HG02798 (cell line): Measurements from ENCODE around the gene IER5.
"Not testable (repeated sequence)": the region's sequence is repeated elsewhere in the genome, so short reads cannot be mapped to it uniquely, and the experiment has no call there.

ENCODE experiments used
- ATAC-seq: cut with Tn5 transposase; IDR thresholded peaks from one replicate; pipeline ENCODE4 v1.9.1; 2021; ENCODE audit warnings: mild to moderate bottlenecking; ENCODE audit not compliant: unreplicated experiment, poor library complexity

IER5 gene

GRCh38 chr1:181088079-181089016 is at the start of gene IER5:
IER5 (plus strand) TSS chr1:181088700; CDS start chr1:181088903, 203 bp downstream.
- ATAC-seq: peak; percentile 78

- ATAC-seq: no peak
Observed at GRCh38 chr1:181040284-181040865, 48.1 kb upstream of the IER5 start.

GRCh38 chr1:181043025-181043888 is 45.2 kb upstream of the IER5 start:
- ATAC-seq: no peak

GRCh38 chr1:181044449-181044966 is 44.0 kb upstream of the IER5 start:
- peak; percentile 91 for ATAC-seq

- ATAC-seq: not testable (repeated sequence)
Observed at GRCh38 chr1:181045946-181046345, 42.6 kb upstream of the IER5 start.

GRCh38 chr1:181049378-181049777 is 39.1 kb upstream of the IER5 start:
- no peak for ATAC-seq

- no peak for ATAC-seq
Observed at GRCh38 chr1:181050922-181051321, 37.6 kb upstream of the IER5 start.

- no peak for ATAC-seq
Observed at GRCh38 chr1:181056560-181056959, 31.9 kb upstream of the IER5 start.

- no peak for ATAC-seq
Observed at GRCh38 chr1:181057079-181057478, 31.4 kb upstream of the IER5 start.

GRCh38 chr1:181059435-181059834 is 29.1 kb upstream of the IER5 start:
- ATAC-seq: no peak

- no peak for ATAC-seq
Observed at GRCh38 chr1:181060066-181060465, 28.4 kb upstream of the IER5 start.

GRCh38 chr1:181060947-181061346 is 27.6 kb upstream of the IER5 start:
- not testable (repeated sequence) for ATAC-seq

GRCh38 chr1:181061487-181061886 is 27.0 kb upstream of the IER5 start:
- no peak for ATAC-seq

- peak; percentile 88 for ATAC-seq
Observed at GRCh38 chr1:181061891-181062835, 26.3 kb upstream of the IER5 start.

- ATAC-seq: peak; percentile 68
Observed at GRCh38 chr1:181062836-181063428, 25.6 kb upstream of the IER5 start.

- ATAC-seq: no peak
Observed at GRCh38 chr1:181064011-181064623, 24.4 kb upstream of the IER5 start.

GRCh38 chr1:181064702-181065101 is 23.8 kb upstream of the IER5 start:
- ATAC-seq: no peak

GRCh38 chr1:181073638-181074037 is 14.9 kb upstream of the IER5 start:
- no peak for ATAC-seq
